ENCODE results near the gene FAM237A.

Gene FAM237A

GRCh38 chr2:206631340-206631739 is 10.9 kb upstream of the FAM237A start:
- no peak for DNase-seq (ENCODE audit: low read depth, low spot score)
- H3K4me3 ChIP-seq (ENCODE audit: low read depth, low read length) = no peak overlapping the region
- POLR2A ChIA-PET = no interaction called here
- no peak for TF ChIP-seq CTCF (IDR thresholded peaks at IDR 0.05; ENCODE audit: insufficient read depth, low read length, missing control alignments)
- CTCF ChIA-PET = no interaction called here

GRCh38 chr2:206635015-206635414 is 7.3 kb upstream of the FAM237A start:
- POLR2A ChIA-PET = no interaction called here
- no peak for DNase-seq (ENCODE audit: low read depth, low spot score)
- TF ChIP-seq CTCF (IDR thresholded peaks at IDR 0.05; ENCODE audit: insufficient read depth, low read length, missing control alignments) = no peak
- CTCF ChIA-PET = no interaction called here
- no peak overlapping the region for H3K4me3 ChIP-seq (ENCODE audit: low read depth, low read length)

- no peak for DNase-seq (ENCODE audit: low read depth, low spot score)
- no peak overlapping the region for H3K4me3 ChIP-seq (ENCODE audit: low read depth, low read length)
- TF ChIP-seq CTCF (IDR thresholded peaks at IDR 0.05; ENCODE audit: insufficient read depth, low read length, missing control alignments) = no peak
- ChIA-PET POLR2A (no interaction called here), CTCF (no interaction called here)
Measured at GRCh38 chr2:206639636-206640035, 2.7 kb upstream of the FAM237A start.

GRCh38 chr2:206641226-206641625 is 1.1 kb upstream of the FAM237A start:
- no peak overlapping the region for H3K4me3 ChIP-seq (ENCODE audit: low read depth, low read length)
- TF ChIP-seq CTCF (IDR thresholded peaks at IDR 0.05; ENCODE audit: insufficient read depth, low read length, missing control alignments) = no peak
- CTCF ChIA-PET = interaction anchor here (1.2 kb wide), 1 partner anchor 140 kb away, joined by 3 read pairs; no protein-coding TSS in a partner anchor
- POLR2A ChIA-PET = no interaction called here
- DNase-seq (ENCODE audit: low read depth, low spot score) = no peak

- H3K4me3 ChIP-seq (ENCODE audit: low read depth, low read length) = no peak overlapping the region
- POLR2A ChIA-PET = no interaction called here
- CTCF ChIA-PET = interaction anchor here (1.0 kb wide), 1 partner anchor 133 kb away, joined by 3 read pairs; no protein-coding TSS in a partner anchor
- DNase-seq (ENCODE audit: low read depth, low spot score) = no peak
- no peak for TF ChIP-seq CTCF (IDR thresholded peaks at IDR 0.05; ENCODE audit: insufficient read depth, low read length, missing control alignments)
Measured at GRCh38 chr2:206647985-206648384, 5.7 kb downstream of the FAM237A start.

- ChIA-PET POLR2A (no interaction called here), CTCF (no interaction called here)
- no peak for TF ChIP-seq CTCF (IDR thresholded peaks at IDR 0.05; ENCODE audit: insufficient read depth, low read length, missing control alignments)
- no peak for DNase-seq (ENCODE audit: low read depth, low spot score)
- H3K4me3 ChIP-seq (ENCODE audit: low read depth, low read length) = no peak overlapping the region
Measured at GRCh38 chr2:206657087-206657486, 14.8 kb downstream of the FAM237A start.
